ENCODE data around the gene MOB3A. TPM values are rescaled to one million over a fixed set of nuclear protein-coding genes. Genes with fewer than 3 reads are reported as not detected.

The MOB3A gene
- total RNA-seq, 6 donors from 2014 or later, result 35.4 to 107 (median 60.7) TPM

- H3K4me3 ChIP-seq, result no peak overlapping the region
- DNase-seq, result no peak
- ATAC-seq (ENCODE audit: low FRiP score in 2 of 2), result no peak
- TF ChIP-seq POLR2A (IDR thresholded peaks at IDR 0.05), result no peak
- no peak for TF ChIP-seq POLR2AphosphoS5 (IDR thresholded peaks at IDR 0.05)
- no peak for TF ChIP-seq CTCF (IDR thresholded peaks at IDR 0.05)
- TF ChIP-seq EP300 (IDR thresholded peaks at IDR 0.05), result no peak
- H3K9me3 ChIP-seq, result no peaks in the 10 kb centered on the region
- no peaks in the 10 kb centered on the region for H3K27me3 ChIP-seq
- H3K4me1 ChIP-seq, result peaks cover 10 to 22% (median 12%) of the 10 kb centered on the region in 4 donors
- no peak overlapping the region for H3K27ac ChIP-seq
- WGBS, 2 donors, result 93% methylated on average over 16 to 19 of the region's 19 CpGs
- peaks cover 21 to 52% (median 42%) of the 10 kb centered on the region in 4 donors for H3K36me3 ChIP-seq
Measured at GRCh38 chr19:2070986-2071673, 25.0 kb downstream of the MOB3A start.

DNA sequence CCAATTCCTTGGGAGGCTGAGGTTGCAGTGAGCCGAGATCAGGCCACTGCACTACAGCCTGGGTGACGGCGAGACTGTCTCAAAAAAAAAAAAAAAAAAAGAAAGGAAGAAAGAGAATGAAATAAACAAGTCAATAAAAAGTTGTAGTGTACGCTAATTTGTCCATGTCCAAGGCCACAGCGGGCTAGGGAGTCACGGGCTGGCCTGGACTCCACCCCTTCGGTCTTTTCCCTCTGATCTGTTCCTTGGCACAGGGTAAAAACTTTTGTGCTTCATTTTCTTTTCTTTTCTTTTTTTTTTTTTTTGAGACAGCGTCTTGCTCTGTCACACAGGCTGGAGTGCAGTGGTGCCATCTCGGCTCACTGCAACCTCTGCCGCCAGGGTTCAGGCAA is 25.7 kb downstream of the MOB3A start:
- DNase-seq, result no peak
- Histone ChIP-seq H3K9me3 (no peaks in the 10 kb centered on the region), H3K27ac (no peak overlapping the region), H3K4me1 (peaks cover 10 to 22% (median 15%) of the 10 kb centered on the region in 4 donors), H3K4me3 (no peak overlapping the region), H3K27me3 (no peaks in the 10 kb centered on the region), H3K36me3 (peaks cover 19 to 45% (median 38%) of the 10 kb centered on the region in 4 donors)
- WGBS, 2 donors, result 93 to 94% methylated on average over 10 of the region's 10 CpGs
- ATAC-seq (ENCODE audit: low FRiP score in 2 of 2), result peak in 1 of 2 donors; percentile 15
- TF ChIP-seq POLR2AphosphoS5 (IDR thresholded peaks at IDR 0.05) (no peak), POLR2A (IDR thresholded peaks at IDR 0.05) (no peak), EP300 (IDR thresholded peaks at IDR 0.05) (no peak), CTCF (IDR thresholded peaks at IDR 0.05) (no peak)

DNA sequence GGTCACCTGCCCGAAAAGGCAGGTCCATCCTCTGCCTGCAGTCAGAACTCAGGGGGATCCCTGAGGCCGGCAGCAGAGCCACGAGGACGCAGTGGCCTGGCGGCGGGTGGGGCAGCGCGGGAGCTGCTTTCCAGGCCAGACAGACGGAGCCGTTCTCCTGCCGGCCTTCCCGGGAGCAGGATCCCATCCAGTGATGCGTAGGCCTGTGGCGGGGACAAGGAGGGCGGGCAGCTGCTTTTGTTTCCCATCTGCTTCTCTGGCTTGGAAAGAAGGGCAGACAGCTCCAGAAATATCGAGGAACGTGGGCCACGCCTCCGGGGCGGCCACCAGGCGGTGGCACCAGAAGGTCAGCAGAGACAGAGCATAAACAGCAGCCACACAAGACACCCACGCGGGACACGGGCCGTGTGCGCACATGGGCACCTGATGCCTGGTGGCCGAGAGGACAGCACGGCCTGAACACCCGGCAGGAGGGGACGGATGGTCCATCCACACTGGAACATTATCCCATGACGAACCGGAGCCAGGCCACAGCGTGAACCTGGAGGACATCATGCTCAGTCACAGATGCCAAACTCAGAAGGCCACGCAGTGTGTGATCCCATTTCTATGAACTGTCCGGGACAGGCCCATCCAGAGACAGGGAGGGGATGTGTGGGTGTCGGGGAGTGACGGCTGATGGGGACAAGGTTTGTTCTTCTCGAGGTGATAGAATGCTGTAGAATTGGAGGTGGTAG is 31.2 kb downstream of the MOB3A start:
- H3K9me3 ChIP-seq, result no peaks in the 10 kb centered on the region
- H3K4me1 ChIP-seq, result peaks cover 28 to 44% (median 32%) of the 10 kb centered on the region in 4 donors
- DNase-seq (peak; percentile 35 to 88), ATAC-seq (ENCODE audit: low FRiP score in 2 of 2) (no peak)
- H3K27me3 ChIP-seq, result no peaks in the 10 kb centered on the region
- 67 to 84% methylated on average over 8 to 38 of the region's 38 CpGs for WGBS, 2 donors
- TF ChIP-seq POLR2AphosphoS5 (IDR thresholded peaks at IDR 0.05), result peak; percentile 62 to 86
- TF ChIP-seq EP300 (IDR thresholded peaks at IDR 0.05), result peak; percentile 8 to 99 (median 74)
- TF ChIP-seq CTCF (IDR thresholded peaks at IDR 0.05), result peak in 3 of 6 experiments; percentile 7 to 15 (median 15)
- peak in 1 of 4 donors; percentile 28 for TF ChIP-seq POLR2A (IDR thresholded peaks at IDR 0.05)
- H3K27ac ChIP-seq, result peak overlapping the region; percentile 66 to 100 (median 77)
- H3K36me3 ChIP-seq, result no peaks in the 10 kb centered on the region
- no peak overlapping the region for H3K4me3 ChIP-seq

- 84 to 87% methylated on average over 11 to 13 of the region's 13 CpGs for WGBS, 2 donors
- no peaks in the 10 kb centered on the region for H3K27me3 ChIP-seq
- peaks cover 28 to 44% (median 32%) of the 10 kb centered on the region in 4 donors for H3K4me1 ChIP-seq
- no peaks in the 10 kb centered on the region for H3K36me3 ChIP-seq
- TF ChIP-seq POLR2A (IDR thresholded peaks at IDR 0.05) (no peak), POLR2AphosphoS5 (IDR thresholded peaks at IDR 0.05) (no peak), EP300 (IDR thresholded peaks at IDR 0.05) (no peak), CTCF (IDR thresholded peaks at IDR 0.05) (no peak)
- H3K9me3 ChIP-seq, result no peaks in the 10 kb centered on the region
- H3K4me3 ChIP-seq, result no peak overlapping the region
- DNase-seq, result peak in 1 of 2 donors; percentile 65
- ATAC-seq (ENCODE audit: low FRiP score in 2 of 2), result no peak
- peak overlapping the region; percentile 66 to 100 (median 77) for H3K27ac ChIP-seq
Measured at GRCh38 chr19:2064395-2064787, 31.7 kb downstream of the MOB3A start.

Measured in upper lobe of left lung (tissue), 6 donors.